HL-60/S4 treated with phorbol 12-myristate 13-acetate at 8.2 ng/mL for 4 days and 3 days (cell line): Measurements from ENCODE around the gene POLA2.
"Not testable (repeated sequence)": the region's sequence is repeated elsewhere in the genome, so short reads cannot be mapped to it uniquely, and the experiment has no call there.

Experiments
- in situ Hi-C: fragments of 300-500 bp; cut with MboI; formaldehyde crosslinking; loops from 2 replicates; pipeline ENCODE4 v1.15.0; 2022; ENCODE audit warnings: low sequenced_read_pairs

The POLA2 gene

DNA sequence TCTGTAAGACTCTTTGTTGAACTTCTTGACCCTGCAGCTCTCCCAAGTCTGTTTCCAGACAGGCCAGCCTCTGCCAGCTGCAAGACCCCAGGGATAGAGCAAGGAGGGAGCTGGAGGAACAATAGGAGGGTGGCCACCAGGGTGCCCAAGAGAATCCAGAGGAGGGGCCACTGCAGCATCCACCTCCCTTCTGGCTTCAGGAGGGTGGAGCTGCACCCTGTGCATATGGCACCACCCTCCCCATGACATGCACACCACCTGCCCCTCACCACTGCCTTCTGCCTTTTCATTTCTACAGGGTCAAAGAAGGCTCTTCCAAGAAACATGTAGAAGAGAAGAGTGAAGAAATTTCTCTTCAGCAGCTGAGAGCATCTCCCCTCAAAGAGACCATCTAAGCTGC is 20.1 kb upstream of the POLA2 start:
- in situ Hi-C loops: no loop called here

DNA sequence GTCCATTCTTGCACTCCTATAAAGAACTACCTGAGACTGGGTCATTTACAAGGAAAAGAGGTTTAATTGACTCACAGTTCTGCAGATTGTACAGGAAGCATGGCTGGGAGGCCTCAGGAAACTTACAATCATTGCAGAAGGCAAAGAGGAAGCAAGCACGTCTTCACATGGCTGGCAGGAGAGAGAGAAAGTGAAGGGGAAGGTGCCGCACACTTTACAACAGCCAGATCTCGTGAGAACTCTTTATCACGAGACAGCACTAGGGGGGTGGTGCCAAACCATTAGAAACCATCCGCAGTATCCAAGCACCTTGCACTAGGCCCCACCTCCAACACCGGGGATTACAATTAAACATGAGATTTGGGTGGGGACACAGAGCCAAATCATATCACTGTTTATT is 19.4 kb upstream of the POLA2 start:
- in situ Hi-C loops: no loop called here

DNA sequence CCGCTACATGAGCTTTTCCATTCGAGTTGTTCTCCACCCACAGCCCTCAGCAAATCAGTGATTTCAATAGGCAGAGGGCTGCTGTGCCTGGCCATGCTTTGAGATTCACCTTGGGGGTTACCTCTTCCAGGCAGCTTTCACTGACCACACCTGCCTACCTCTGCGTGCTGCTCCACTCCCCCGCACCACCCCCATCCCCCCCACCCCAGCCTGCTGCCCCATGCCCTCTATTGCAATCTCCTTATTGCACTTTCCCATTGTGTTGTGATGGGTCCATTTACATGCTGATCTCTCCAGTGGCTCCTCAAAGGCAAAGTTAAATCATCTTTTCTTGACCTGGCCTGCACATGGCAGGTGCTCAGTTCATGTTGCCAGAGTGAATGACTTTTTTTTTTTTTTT is 18.0 kb upstream of the POLA2 start:
- in situ Hi-C loops: no loop called here

DNA sequence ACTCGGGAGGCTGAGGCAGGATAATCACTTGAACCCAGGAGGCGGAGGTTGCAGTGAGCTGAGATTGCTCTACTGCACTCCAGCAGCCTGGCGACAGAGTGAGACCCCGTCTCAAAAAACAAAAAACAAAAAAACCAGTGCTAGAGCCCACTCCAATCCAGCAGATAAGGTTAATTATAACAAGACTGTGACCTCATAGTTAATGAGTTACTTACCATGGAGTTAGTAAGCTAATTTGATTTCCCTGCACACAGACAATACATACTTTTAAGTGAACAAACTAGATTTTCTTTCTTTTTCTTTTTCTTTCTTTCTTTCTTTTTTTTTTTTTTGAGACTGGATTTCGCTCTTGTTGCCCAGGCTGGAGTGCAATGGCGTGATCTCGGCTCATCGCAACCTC is 16.7 kb upstream of the POLA2 start:
- in situ Hi-C loops: not testable (repeated sequence)

GRCh38 chr11:65246506-65246905 is 15.3 kb upstream of the POLA2 start:
- in situ Hi-C loops: no loop called here

- in situ Hi-C loops: not testable (repeated sequence)
Measured at GRCh38 chr11:65248184-65248710, 13.5 kb upstream of the POLA2 start.

DNA sequence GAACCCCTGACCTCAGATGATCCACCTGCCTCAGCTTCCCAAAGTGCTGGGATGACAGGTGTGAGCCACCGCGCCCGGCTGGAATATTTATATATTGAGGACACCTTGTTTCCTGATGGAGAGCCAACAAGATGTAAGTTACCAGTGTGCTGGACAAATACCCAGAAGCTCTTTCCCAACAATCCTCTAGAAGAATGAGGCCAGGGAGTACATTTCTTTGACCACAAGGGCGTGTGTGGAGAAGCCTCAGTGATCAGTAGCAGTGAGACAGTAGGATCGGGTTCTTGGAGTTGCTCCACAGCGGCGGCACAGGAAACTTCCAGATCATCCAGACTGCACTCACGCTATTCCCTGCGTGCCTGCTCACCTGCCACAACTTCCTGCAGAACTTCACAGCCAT is 10.3 kb upstream of the POLA2 start:
- in situ Hi-C loops: loop anchor here (10.0 kb wide), 1 partner anchor 47 kb away; no protein-coding TSS in a partner anchor

GRCh38 chr11:65254724-65255123 is 7.0 kb upstream of the POLA2 start:
- in situ Hi-C loops: loop anchor here (10.0 kb wide), 1 partner anchor 50 kb away; no protein-coding TSS in a partner anchor

DNA sequence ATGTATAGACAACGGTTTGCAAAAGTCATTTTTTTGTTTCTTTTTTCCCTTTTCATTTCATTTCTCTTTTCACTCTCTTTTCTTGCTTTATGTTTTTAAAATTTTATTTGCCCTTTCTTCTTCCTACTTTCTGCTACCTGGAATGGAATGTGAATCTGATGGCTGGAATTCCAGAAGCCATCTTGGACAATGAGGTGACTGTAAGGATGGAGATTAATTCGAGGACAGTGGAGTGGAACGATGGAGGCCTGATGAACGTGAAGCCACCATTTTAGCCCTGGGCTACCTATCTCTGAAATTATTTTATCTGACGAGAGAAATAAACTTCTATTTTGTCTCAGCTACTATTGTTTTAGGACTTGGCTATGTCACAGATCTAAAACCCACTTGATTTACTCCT is 2.8 kb upstream of the POLA2 start:
- in situ Hi-C loops: loop anchor here (10.0 kb wide), 1 partner anchor 54 kb away; no protein-coding TSS in a partner anchor

DNA sequence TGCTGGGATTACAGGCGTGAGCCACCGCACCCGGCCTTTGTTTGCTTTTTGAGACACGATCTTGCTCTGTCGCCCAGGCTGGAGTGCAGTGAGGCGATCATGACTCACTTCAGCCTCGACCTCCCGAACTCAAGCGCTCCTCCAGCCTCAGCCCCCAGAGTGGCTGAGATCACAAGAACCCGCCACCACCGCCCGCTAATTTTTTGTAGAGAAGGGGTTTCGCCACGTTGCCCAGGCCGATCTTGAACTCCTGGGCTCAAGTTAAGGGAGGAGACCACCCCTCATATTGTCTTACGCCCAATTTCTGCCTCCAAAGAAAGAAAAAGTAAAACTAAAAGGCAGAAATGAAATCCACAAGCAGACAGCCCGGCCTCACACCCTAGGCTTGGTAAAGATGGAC is 1.5 kb upstream of the POLA2 start:
- in situ Hi-C loops: no loop called here

DNA sequence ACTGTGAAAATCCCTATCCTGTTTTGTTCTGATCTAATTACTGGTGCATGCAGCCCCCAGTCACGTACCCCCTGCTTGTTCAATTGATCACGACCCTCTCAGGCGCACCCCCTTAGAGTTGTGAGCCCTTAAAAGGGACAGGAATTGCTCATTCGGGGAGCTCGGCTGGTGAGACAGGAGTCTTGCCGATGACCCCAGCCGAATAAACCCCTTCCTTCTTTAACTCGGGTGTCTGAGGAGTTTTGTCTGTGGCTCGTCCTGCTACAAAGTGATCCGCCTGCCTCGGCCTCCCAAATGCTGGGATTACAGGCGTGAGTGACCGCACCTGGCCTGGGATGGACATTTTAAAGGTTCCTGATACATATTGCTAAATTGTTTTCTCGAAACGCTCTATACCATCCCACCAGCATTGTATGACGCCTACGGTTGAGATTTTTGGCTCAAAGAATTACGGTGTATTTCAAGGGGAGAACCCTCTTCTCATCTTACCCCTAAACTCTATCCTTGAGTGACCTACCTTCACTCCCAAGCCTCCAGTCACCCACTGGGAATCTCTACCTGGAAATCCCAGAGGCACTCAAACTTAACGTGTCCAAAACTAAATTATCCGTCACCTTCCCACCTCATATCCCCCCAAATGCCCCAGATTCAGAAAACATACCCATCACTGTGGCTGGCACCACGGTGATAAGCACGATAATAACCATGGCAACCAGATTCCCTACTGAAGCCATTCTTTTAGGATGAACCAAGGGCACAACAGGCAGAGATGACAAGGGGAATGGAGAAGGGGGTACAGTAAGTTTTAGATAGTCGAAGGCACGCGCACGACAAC is 789 bp upstream of the POLA2 start:
- in situ Hi-C loops: no loop called here

DNA sequence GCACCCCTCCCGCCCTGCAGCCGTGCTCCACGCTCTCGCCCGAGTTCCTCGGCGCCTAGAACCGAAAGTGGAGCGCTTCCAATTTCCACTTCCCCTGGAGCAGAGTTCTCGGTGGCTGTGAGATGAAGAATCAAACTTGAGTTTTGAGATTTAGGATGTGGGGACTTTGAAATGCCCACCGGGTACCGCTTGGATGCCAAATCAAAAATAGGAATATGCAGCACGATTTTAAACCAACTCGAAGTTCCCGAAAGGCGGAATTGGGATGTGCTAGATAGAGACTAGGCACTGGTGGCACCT is 569 bp downstream of the POLA2 start:
- in situ Hi-C loops: no loop called here

DNA sequence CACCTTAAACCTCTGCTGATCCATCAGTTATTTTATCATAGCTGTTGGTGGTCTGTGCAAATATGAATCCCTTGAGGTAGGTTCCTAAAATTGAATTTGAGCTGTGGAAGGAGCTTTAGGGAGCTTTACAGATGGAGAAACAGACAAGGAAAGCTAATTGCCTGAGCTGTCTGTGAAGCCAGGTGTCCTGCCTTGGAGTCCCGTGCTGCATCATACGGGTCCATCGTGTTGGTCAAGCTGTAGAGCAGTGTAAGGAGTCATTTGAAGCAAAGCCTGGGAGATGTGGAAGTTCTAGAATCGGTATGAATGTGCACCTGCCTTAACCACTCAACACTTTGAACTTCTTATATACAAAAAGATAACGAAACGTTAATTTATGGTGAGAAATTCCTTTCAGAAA is 1.0 kb downstream of the POLA2 start:
- in situ Hi-C loops: no loop called here

DNA sequence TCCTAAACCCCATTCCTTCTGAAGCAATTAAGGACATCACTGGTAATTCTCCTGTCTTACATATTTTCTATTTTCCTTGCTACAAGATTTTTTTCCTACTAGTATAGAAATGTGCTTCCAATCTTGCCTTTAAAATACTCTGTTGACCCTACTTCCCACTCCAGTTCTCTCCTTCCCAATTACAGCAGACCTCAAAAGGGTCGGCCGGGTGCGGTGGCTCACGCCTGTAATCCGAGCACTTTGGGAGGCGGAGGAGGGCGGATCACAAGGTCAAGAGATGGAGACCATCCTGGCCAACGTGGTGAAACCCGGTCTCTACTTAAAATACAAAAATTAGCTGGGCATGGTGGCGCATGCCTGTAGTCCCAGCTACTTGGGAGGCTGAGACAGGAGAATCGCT is 3.0 kb downstream of the POLA2 start:
- in situ Hi-C loops: not testable (repeated sequence)

DNA sequence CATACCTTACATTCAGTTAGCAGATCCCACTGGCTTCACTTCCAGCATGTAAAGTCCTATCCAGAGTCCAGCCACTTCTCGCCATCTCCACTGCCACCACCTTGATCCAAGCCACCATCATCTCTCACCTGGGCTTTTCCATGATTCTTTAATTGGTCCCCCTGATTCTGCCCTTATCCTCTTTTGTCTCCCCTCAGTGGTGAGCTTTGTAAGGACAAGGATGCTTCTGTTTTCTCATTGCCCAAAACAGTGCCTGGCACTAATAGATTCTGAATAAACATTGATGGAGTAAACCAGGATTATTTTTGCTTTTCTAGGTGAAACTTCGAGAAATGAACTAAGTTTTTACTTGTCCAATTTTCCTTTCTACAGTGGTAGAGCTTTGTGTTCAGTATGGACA is 4.4 kb downstream of the POLA2 start:
- in situ Hi-C loops: no loop called here

GRCh38 chr11:65274735-65275682 is 13.2 kb downstream of the POLA2 start:
- in situ Hi-C loops: loop anchor here (10.0 kb wide), 1 partner anchor 50 kb away; no protein-coding TSS in a partner anchor

- in situ Hi-C loops: loop anchor here (10.0 kb wide), 1 partner anchor 49 kb away; no protein-coding TSS in a partner anchor
Measured at GRCh38 chr11:65275906-65276305, 14.1 kb downstream of the POLA2 start.

DNA sequence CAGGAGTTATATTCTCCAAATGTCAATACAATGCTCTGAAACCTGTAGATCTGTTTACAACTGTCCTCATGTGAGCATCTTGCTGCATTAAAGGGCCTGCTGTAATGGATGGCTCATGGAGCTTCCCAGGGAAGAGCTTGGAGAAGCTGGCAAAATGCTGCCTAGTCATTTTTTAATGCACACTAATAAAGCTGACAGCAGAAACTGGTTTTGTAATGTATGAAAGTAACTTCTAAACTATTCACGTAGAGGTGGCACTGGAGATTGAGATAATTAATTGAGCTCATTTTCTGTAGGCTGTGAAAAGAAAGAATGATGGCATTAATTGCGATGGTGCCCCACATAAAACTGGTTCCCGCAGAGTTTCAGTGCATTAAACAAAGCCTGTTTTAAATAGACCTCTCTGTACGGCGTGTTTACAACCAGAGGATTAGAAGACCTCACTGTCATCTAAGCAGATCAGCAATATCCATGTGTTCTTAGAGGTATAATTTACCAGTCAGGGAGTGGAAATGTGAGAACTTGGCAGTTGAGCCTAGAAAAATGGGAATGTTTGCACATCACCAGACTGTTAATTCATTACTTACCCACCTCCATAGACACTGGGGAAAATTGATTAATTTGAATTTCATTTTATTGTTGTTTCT is 16.0 kb downstream of the POLA2 start:
- in situ Hi-C loops: loop anchor here (10.0 kb wide), 1 partner anchor 47 kb away; no protein-coding TSS in a partner anchor

- in situ Hi-C loops: loop anchor here (10.0 kb wide), 1 partner anchor 46 kb away; no protein-coding TSS in a partner anchor
Measured at GRCh38 chr11:65278356-65278755, 16.6 kb downstream of the POLA2 start.

- in situ Hi-C loops: loop anchor here (10.0 kb wide), 1 partner anchor 46 kb away; no protein-coding TSS in a partner anchor
Measured at GRCh38 chr11:65279279-65279678, 17.5 kb downstream of the POLA2 start.
